OCI-LY7 (cell line): ENCODE data around the gene DOK3. TPM values are rescaled to one million over a fixed set of nuclear protein-coding genes. Genes with fewer than 3 reads are reported as not detected.
"Not testable (repeated sequence)": the region's sequence is repeated elsewhere in the genome, so short reads cannot be mapped to it uniquely, and the experiment has no call there.

Experiments
- BruUV-seq: library from RNA; stranded (reverse); fragments of 400-500 nt; replicated peaks from 2 replicates; lab custom pipeline; 2021; lab: Mats Ljungman, UMichigan
- CTCF ChIA-PET: fragments of 300-600 bp; sonication (Branson Sonifier 250); formaldehyde crosslinking; loops from one replicate; lab custom pipeline; 2022; ENCODE audit warnings: antibody characterized with exemption; ENCODE audit not compliant: unreplicated experiment; lab: Charles Lee
- POLR2A ChIA-PET: fragments of 300-600 bp; sonication (Branson Sonifier 250); formaldehyde crosslinking; loops from one replicate; lab custom pipeline; 2022; ENCODE audit warnings: antibody characterized with exemption; lab: Charles Lee
- DNase-seq: peaks from one replicate; pipeline ENCODE4 v3.0.0-alpha.2; 2015; ENCODE audit warnings: low spot score
- H2AFZ ChIP-seq: fragments of 200-600 bp; sonication (generic), shearing (Covaris generic); 2 replicates; pipeline ENCODE4 v1.6.1; 2014; ENCODE audit warnings: mild to moderate bottlenecking, antibody characterized with exemption, low read length, moderate library complexity
- H3K27ac ChIP-seq: fragments of 200-600 bp; sonication (generic); 2 replicates; pipeline ENCODE4 v1.5.1; 2014; ENCODE audit warnings: mixed run types, low read depth, mild to moderate bottlenecking, moderate library complexity, low read length, inconsistent platforms; ENCODE audit not compliant: poor library complexity, severe bottlenecking
- H3K36me3 ChIP-seq: fragments of 200-600 bp; sonication (generic); 2 replicates; pipeline ENCODE4 v1.6.1; 2014; ENCODE audit warnings: mild to moderate bottlenecking, antibody characterized with exemption, low read length, moderate library complexity, mixed read lengths; ENCODE audit not compliant: insufficient read depth
- H3K4me1 ChIP-seq: fragments of 200-600 bp; sonication (generic); 2 replicates; pipeline ENCODE4 v1.5.1; 2014; ENCODE audit warnings: mild to moderate bottlenecking, low read length; ENCODE audit not compliant: insufficient read depth, poor library complexity, severe bottlenecking
- H3K4me2 ChIP-seq: fragments of 200-600 bp; sonication (generic); 2 replicates; pipeline ENCODE4 v1.6.1; 2014; ENCODE audit warnings: mild to moderate bottlenecking, low read length
- H3K4me3 ChIP-seq: fragments of 200-600 bp; sonication (generic); 2 replicates; pipeline ENCODE4 v1.5.1; 2014; ENCODE audit warnings: mild to moderate bottlenecking, low read depth, low read length; ENCODE audit not compliant: poor library complexity, severe bottlenecking
- H3K79me2 ChIP-seq: fragments of 200-600 bp; sonication (generic); 2 replicates; pipeline ENCODE4 v1.6.1; 2016; ENCODE audit warnings: low read depth, mild to moderate bottlenecking, low read length, moderate library complexity, mixed read lengths; ENCODE audit not compliant: insufficient read depth
- H3K9me2 ChIP-seq: fragments of 200-600 bp; sonication (generic); 2 replicates; pipeline ENCODE4 v1.6.1; 2016; ENCODE audit warnings: mild to moderate bottlenecking, low read length, mixed read lengths; ENCODE audit not compliant: insufficient read depth
- H3K9me3 ChIP-seq: fragments of 200-600 bp; sonication (generic); 2 replicates; pipeline ENCODE4 v1.6.1; 2014; ENCODE audit warnings: mild to moderate bottlenecking, mixed run types, low read length, mixed read lengths
- H4K20me1 ChIP-seq: fragments of 200-600 bp; sonication (generic); 2 replicates; pipeline ENCODE4 v1.6.1; 2014; ENCODE audit warnings: mild to moderate bottlenecking, antibody characterized with exemption, low read length, moderate library complexity, mixed read lengths; ENCODE audit not compliant: insufficient read depth
- CTCF ChIP-seq: fragments of 200-600 bp; sonication (generic); conservative IDR thresholded peaks from 2 replicates; pipeline ENCODE4 v1.5.1; 2014; ENCODE audit warnings: mild to moderate bottlenecking, antibody characterized with exemption, low read length, moderate library complexity, mixed read lengths
- EZH2phosphoT487 ChIP-seq: fragments of 200-600 bp; sonication (generic); IDR thresholded peaks from 2 replicates; pipeline ENCODE4 v1.6.1; 2018; ENCODE audit warnings: low read depth, borderline replicate concordance, mild to moderate bottlenecking, mixed run types, antibody characterized with exemption, low read length, moderate library complexity, mixed read lengths
- intact Hi-C: fragments of 100-400 bp; cut with micrococcal nuclease; formaldehyde crosslinking; loops from one replicate; pipeline ENCODE4 v1.10.0; 2022; ENCODE audit not compliant: unreplicated experiment
- total RNA-seq, 2 experiments: library from RNA; depleted of rRNA in 1 of 2; stranded (reverse); fragments of >200 nt in 1 of 2; shearing (Covaris generic) in 1 of 2; gene quantifications; 2 replicates each; pipeline ENCODE4 v1.2.3, GENCODE V29; 2014 to 2022

DOK3 gene
- total RNA-seq, 2 experiments from 2014 or later = 186 to 260 TPM

GRCh38 chr5:177487975-177488374 lies 21.7 kb downstream of the DOK3 start:
- peak; percentile 19 for DNase-seq
- peaks cover 18% of the 10 kb centered on the region for H3K4me1 ChIP-seq
- POLR2A ChIA-PET = no interaction called here
- intact Hi-C loops = no loop called here
- no TSS peak for BruUV-seq
- no peak overlapping the region for H3K4me3 ChIP-seq
- H4K20me1 ChIP-seq = no peaks in the 10 kb centered on the region
- no peaks in the 10 kb centered on the region for H3K9me3 ChIP-seq
- H2AFZ ChIP-seq = no peak overlapping the region
- CTCF ChIA-PET = interaction anchor here (0.6 to 1.0 kb wide), 3 partner anchors 12 to 179 kb away, joined by 3 to 4 read pairs (median 4); no protein-coding TSS in a partner anchor
- no peaks in the 10 kb centered on the region for H3K9me2 ChIP-seq
- H3K79me2 ChIP-seq = no peaks in the 10 kb centered on the region
- no peak overlapping the region for H3K27ac ChIP-seq
- TF ChIP-seq CTCF (peak; percentile 60), EZH2phosphoT487 (no peak)
- peaks cover 12% of the 10 kb centered on the region; the same call in 1 of the 2 replicates for H3K36me3 ChIP-seq
- H3K4me2 ChIP-seq = no peak overlapping the region

GRCh38 chr5:177487144-177487543 lies 22.5 kb downstream of the DOK3 start:
- Histone ChIP-seq H2AFZ (no peak overlapping the region), H3K9me2 (no peaks in the 10 kb centered on the region), H4K20me1 (no peaks in the 10 kb centered on the region), H3K79me2 (no peaks in the 10 kb centered on the region), H3K36me3 (peaks cover 12% of the 10 kb centered on the region; the same call in 1 of the 2 replicates), H3K9me3 (no peaks in the 10 kb centered on the region), H3K27ac (no peak overlapping the region), H3K4me1 (peaks cover 18% of the 10 kb centered on the region), H3K4me3 (no peak overlapping the region), H3K4me2 (no peak overlapping the region)
- intact Hi-C loops = no loop called here
- ChIA-PET POLR2A (no interaction called here), CTCF (no interaction called here)
- no peak for TF ChIP-seq EZH2phosphoT487
- TF ChIP-seq CTCF = no peak
- BruUV-seq = no TSS peak
- DNase-seq = no peak

GRCh38 chr5:177486256-177486655 lies 23.4 kb downstream of the DOK3 start:
- H3K4me3 ChIP-seq = no peak overlapping the region
- CTCF ChIA-PET = interaction anchor here (0.5 kb wide), 1 partner anchor 130 kb away, joined by 3 read pairs; no protein-coding TSS in a partner anchor
- H3K79me2 ChIP-seq = no peaks in the 10 kb centered on the region
- no TSS peak for BruUV-seq
- H4K20me1 ChIP-seq = no peaks in the 10 kb centered on the region
- peaks cover 12% of the 10 kb centered on the region; the same call in 1 of the 2 replicates for H3K36me3 ChIP-seq
- no peak for DNase-seq
- no peak overlapping the region for H3K4me2 ChIP-seq
- H3K27ac ChIP-seq = no peak overlapping the region
- no peaks in the 10 kb centered on the region for H3K9me2 ChIP-seq
- H3K9me3 ChIP-seq = no peaks in the 10 kb centered on the region
- TF ChIP-seq CTCF = no peak
- TF ChIP-seq EZH2phosphoT487 = no peak
- H3K4me1 ChIP-seq = peaks cover 18% of the 10 kb centered on the region
- H2AFZ ChIP-seq = no peak overlapping the region
- POLR2A ChIA-PET = no interaction called here
- intact Hi-C loops = no loop called here

- POLR2A ChIA-PET, intact Hi-C loops, H3K79me2 ChIP-seq, H3K9me3 ChIP-seq, CTCF ChIA-PET, H3K27ac ChIP-seq, BruUV-seq, H3K4me2 ChIP-seq, DNase-seq, H4K20me1 ChIP-seq, H3K4me3 ChIP-seq, H3K9me2 ChIP-seq, H2AFZ ChIP-seq: not testable (repeated sequence)
- H3K4me1 ChIP-seq = peaks cover 18% of the 10 kb centered on the region
- peaks cover 12% of the 10 kb centered on the region; the same call in 1 of the 2 replicates for H3K36me3 ChIP-seq
Observed at GRCh38 chr5:177485753-177486152, 23.9 kb downstream of the DOK3 start.
